Measurements from ENCODE around the gene SPOCK2.

Gene SPOCK2

DNA sequence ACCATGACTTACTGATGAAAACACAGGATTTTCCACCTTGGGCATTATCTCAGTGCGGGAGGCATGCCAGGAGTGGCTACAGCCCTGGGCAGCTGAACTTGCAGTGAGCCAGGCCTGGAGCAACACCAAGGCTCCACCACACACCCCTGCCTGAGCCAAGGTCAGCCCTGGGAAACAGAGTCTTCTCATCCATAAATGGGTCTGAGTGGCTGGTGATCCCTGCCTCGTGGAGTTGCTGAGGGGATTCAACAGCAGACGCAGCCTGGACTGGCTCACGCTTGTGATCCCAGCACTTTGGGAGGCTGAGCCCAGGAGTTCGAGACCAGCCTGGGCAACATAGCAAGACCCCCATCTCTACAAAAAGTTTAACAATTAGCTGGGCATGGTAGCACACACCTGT, 32.2 kb downstream of the SPOCK2 start:
- TF ChIP-seq, protein P1, sequence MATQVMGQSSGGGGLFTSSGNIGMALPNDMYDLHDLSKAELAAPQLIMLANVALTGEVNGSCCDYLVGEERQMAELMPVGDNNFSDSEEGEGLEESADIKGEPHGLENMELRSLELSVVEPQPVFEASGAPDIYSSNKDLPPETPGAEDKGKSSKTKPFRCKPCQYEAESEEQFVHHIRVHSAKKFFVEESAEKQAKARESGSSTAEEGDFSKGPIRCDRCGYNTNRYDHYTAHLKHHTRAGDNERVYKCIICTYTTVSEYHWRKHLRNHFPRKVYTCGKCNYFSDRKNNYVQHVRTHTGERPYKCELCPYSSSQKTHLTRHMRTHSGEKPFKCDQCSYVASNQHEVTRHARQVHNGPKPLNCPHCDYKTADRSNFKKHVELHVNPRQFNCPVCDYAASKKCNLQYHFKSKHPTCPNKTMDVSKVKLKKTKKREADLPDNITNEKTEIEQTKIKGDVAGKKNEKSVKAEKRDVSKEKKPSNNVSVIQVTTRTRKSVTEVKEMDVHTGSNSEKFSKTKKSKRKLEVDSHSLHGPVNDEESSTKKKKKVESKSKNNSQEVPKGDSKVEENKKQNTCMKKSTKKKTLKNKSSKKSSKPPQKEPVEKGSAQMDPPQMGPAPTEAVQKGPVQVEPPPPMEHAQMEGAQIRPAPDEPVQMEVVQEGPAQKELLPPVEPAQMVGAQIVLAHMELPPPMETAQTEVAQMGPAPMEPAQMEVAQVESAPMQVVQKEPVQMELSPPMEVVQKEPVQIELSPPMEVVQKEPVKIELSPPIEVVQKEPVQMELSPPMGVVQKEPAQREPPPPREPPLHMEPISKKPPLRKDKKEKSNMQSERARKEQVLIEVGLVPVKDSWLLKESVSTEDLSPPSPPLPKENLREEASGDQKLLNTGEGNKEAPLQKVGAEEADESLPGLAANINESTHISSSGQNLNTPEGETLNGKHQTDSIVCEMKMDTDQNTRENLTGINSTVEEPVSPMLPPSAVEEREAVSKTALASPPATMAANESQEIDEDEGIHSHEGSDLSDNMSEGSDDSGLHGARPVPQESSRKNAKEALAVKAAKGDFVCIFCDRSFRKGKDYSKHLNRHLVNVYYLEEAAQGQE (IDR thresholded peaks at IDR 0.05; ENCODE audit: insufficient read depth in 1 of 2, low read depth in 2 of 2, low read length in 2 of 2): no peak
- TF ChIP-seq SIN3A (IDR thresholded peaks at IDR 0.05; ENCODE audit: borderline replicate concordance, insufficient read depth, low read length) (no peak), POLR2AphosphoS5 (IDR thresholded peaks at IDR 0.05; ENCODE audit: low read depth, low read length) (no peak), TAF1 (IDR thresholded peaks at IDR 0.05; ENCODE audit: borderline replicate concordance, insufficient read depth, low read length) (no peak), FOXP2 (optimal IDR thresholded peaks at IDR 0.05; ENCODE audit: borderline replicate concordance, extremely low read depth, extremely low read length, insufficient read depth) (no peak)

DNA sequence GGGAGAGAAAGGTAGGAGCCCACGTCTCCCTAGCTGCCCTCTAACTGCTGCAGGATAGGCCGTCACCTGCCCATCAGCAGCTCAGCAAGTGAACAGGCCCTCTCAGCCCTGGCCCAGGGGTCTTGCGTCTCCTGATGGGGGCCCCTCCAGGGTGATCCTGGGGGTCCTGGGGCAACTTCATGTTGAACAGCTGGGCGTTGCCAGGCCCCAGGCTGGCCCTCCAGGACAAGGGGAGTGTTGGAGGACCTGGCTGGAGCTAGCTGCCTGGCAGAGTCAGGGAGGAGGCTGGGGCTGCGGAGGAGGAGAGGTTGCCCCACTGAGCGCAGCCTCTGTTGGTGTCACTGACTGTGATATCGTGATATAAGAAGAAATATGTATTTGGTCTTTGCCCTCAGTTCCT, 34.7 kb downstream of the SPOCK2 start:
- TF ChIP-seq SIN3A (IDR thresholded peaks at IDR 0.05; ENCODE audit: borderline replicate concordance, insufficient read depth, low read length): no peak
- no peak for TF ChIP-seq POLR2AphosphoS5 (IDR thresholded peaks at IDR 0.05; ENCODE audit: low read depth, low read length)
- TF ChIP-seq FOXP2 (optimal IDR thresholded peaks at IDR 0.05; ENCODE audit: borderline replicate concordance, extremely low read depth, extremely low read length, insufficient read depth): no peak
- TF ChIP-seq, protein P1 (IDR thresholded peaks at IDR 0.05; ENCODE audit: insufficient read depth in 1 of 2, low read depth in 2 of 2, low read length in 2 of 2): no peak
- TF ChIP-seq TAF1 (IDR thresholded peaks at IDR 0.05; ENCODE audit: borderline replicate concordance, insufficient read depth, low read length): no peak

DNA sequence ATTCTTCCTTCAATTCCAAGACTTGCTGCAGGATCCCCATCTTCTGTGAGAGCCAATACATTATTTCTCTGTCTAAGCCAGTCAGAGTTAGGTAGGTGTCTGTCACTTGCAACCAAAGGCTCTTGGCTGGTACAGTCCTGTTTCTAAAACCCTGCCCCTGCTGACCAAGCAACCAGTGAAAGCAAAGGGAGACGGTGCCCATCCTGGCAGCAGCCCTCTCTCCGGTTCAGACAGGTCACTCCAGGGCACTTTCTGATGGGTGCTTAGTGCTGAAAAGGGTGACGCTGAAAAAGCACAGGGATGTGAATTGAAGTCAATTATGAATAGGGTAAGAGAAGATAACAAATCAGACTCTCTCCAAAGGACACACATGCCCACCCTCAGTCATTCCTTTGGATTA, 37.5 kb downstream of the SPOCK2 start:
- TF ChIP-seq TAF1 (IDR thresholded peaks at IDR 0.05; ENCODE audit: borderline replicate concordance, insufficient read depth, low read length) (no peak), SIN3A (IDR thresholded peaks at IDR 0.05; ENCODE audit: borderline replicate concordance, insufficient read depth, low read length) (no peak), POLR2AphosphoS5 (IDR thresholded peaks at IDR 0.05; ENCODE audit: low read depth, low read length) (no peak), FOXP2 (optimal IDR thresholded peaks at IDR 0.05; ENCODE audit: borderline replicate concordance, extremely low read depth, extremely low read length, insufficient read depth) (no peak)
- TF ChIP-seq, protein P1 (IDR thresholded peaks at IDR 0.05; ENCODE audit: insufficient read depth in 1 of 2, low read depth in 2 of 2, low read length in 2 of 2): no peak

DNA sequence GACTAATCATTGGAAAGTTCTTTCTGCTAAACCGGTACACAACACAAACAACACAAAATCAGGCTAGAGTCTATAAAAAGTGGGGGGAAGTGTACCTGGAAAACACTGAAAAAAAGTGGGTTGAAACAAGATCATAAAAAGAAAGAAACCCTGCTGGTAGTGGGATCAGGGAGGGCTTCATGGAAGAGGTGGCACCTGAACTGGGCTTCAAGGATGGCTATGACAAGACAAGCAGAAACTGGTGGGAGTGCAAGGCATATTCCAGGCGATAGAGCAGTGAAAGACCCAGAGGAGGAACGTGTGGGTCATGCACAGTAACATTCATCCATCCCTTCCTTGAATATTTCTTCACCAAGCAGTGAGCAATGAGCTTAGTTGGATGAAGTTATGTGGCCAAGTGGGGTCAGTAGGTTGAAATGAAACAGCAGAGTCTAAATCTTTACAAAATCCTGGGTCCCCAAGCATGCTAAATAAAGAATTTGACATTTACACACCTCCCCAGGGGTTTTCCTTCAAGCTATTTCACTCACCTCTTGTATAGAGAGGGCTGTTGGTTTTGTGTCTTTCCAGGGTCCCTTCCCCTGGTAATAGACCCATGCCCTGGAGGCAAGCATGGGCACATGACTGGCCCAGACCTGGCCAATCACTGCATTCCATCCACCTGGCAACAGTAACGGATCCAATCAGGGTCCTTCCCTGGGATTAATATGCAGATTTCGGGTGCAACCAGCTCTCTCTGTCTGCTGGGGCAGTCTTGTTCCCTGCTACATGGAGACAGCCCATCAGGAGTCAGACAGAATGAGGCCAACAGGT, 38.2 kb downstream of the SPOCK2 start:
- TF ChIP-seq SIN3A (IDR thresholded peaks at IDR 0.05; ENCODE audit: borderline replicate concordance, insufficient read depth, low read length): no peak
- TF ChIP-seq POLR2AphosphoS5 (IDR thresholded peaks at IDR 0.05; ENCODE audit: low read depth, low read length): no peak
- TF ChIP-seq, protein P1 (IDR thresholded peaks at IDR 0.05; ENCODE audit: insufficient read depth in 1 of 2, low read depth in 2 of 2, low read length in 2 of 2): no peak
- TF ChIP-seq TAF1 (IDR thresholded peaks at IDR 0.05; ENCODE audit: borderline replicate concordance, insufficient read depth, low read length): no peak
- no peak for TF ChIP-seq FOXP2 (optimal IDR thresholded peaks at IDR 0.05; ENCODE audit: borderline replicate concordance, extremely low read depth, extremely low read length, insufficient read depth)

Data from PFSK-1 (cell line).